Activated T-helper 17 cell treated with anti-CD3 and anti-CD28 coated beads, Interleukin-2, amount 50 U/mL, for 72 hours (primary cell): Measurements from ENCODE around the gene KRT80. TPM values are rescaled to one million over a fixed set of nuclear protein-coding genes. Genes with fewer than 3 reads are reported as not detected.

Experiments
- ATAC-seq: fragments of 150-1000 bp; cut with Tn5 transposase; replicated peaks from 2 replicates; pipeline ENCODE4 v1.10.0; 2021; ENCODE audit warnings: mild to moderate bottlenecking, moderate library complexity
- H3K27ac Mint-ChIP-seq: one replicate; pipeline ENCODE4 v1.8.0; 2022; ENCODE audit warnings: mixed read lengths
- H3K27me3 Mint-ChIP-seq: one replicate; pipeline ENCODE4 v1.8.0; 2022; ENCODE audit warnings: mixed read lengths
- H3K36me3 Mint-ChIP-seq: one replicate; pipeline ENCODE4 v1.8.0; 2022; ENCODE audit warnings: low read depth, mild to moderate bottlenecking, mixed read lengths
- H3K4me1 Mint-ChIP-seq: one replicate; pipeline ENCODE4 v1.8.0; 2022; ENCODE audit warnings: mixed read lengths
- H3K4me3 Mint-ChIP-seq: one replicate; pipeline ENCODE4 v1.8.0; 2022; ENCODE audit warnings: mild to moderate bottlenecking, mixed read lengths
- H3K9me3 Mint-ChIP-seq: one replicate; pipeline ENCODE4 v1.8.0; 2022; ENCODE audit warnings: mixed read lengths
- total RNA-seq, 2 donors: library from RNA; stranded (reverse); gene quantifications; one replicate each; pipeline ENCODE4 v1.2.3, GENCODE V29; 2022

Gene KRT80
- total RNA-seq, 2 donors from 2014 or later: not detected

GRCh38 chr12:52221070-52221781, 29.4 kb upstream of the KRT80 start:
- no peak overlapping the region for H3K27ac Mint-ChIP-seq
- H3K4me3 Mint-ChIP-seq: no peak overlapping the region
- H3K36me3 Mint-ChIP-seq: no peaks in the 10 kb centered on the region
- no peaks in the 10 kb centered on the region for H3K9me3 Mint-ChIP-seq
- peaks cover 5% of the 10 kb centered on the region for H3K4me1 Mint-ChIP-seq
- H3K27me3 Mint-ChIP-seq: peaks cover 28% of the 10 kb centered on the region
- no peak for ATAC-seq

GRCh38 chr12:52220477-52220876, 28.7 kb upstream of the KRT80 start:
- ATAC-seq: no peak
- Mint-ChIP-seq H3K36me3 (no peaks in the 10 kb centered on the region), H3K4me3 (no peak overlapping the region), H3K9me3 (no peaks in the 10 kb centered on the region), H3K27me3 (peaks cover 30% of the 10 kb centered on the region), H3K4me1 (peaks cover 5% of the 10 kb centered on the region), H3K27ac (no peak overlapping the region)

- Mint-ChIP-seq H3K27me3 (peaks cover 25% of the 10 kb centered on the region), H3K9me3 (no peaks in the 10 kb centered on the region), H3K36me3 (no peaks in the 10 kb centered on the region), H3K4me1 (peaks cover 5% of the 10 kb centered on the region), H3K27ac (no peak overlapping the region), H3K4me3 (no peak overlapping the region)
- ATAC-seq: no peak
These were observed 26.2 kb upstream of the KRT80 start for GRCh38 chr12:52218001-52218400.

- peaks cover 25% of the 10 kb centered on the region for H3K27me3 Mint-ChIP-seq
- H3K36me3 Mint-ChIP-seq: no peaks in the 10 kb centered on the region
- no peak overlapping the region for H3K27ac Mint-ChIP-seq
- ATAC-seq: no peak
- no peak overlapping the region for H3K4me3 Mint-ChIP-seq
- no peaks in the 10 kb centered on the region for H3K9me3 Mint-ChIP-seq
- peaks cover 5% of the 10 kb centered on the region for H3K4me1 Mint-ChIP-seq
These were observed 25.4 kb upstream of the KRT80 start for GRCh38 chr12:52217223-52217622.

GRCh38 chr12:52216807-52217206, 25.0 kb upstream of the KRT80 start:
- no peak overlapping the region for H3K4me3 Mint-ChIP-seq
- no peaks in the 10 kb centered on the region for H3K36me3 Mint-ChIP-seq
- no peak for ATAC-seq
- peaks cover 25% of the 10 kb centered on the region for H3K27me3 Mint-ChIP-seq
- peaks cover 5% of the 10 kb centered on the region for H3K4me1 Mint-ChIP-seq
- no peak overlapping the region for H3K27ac Mint-ChIP-seq
- no peaks in the 10 kb centered on the region for H3K9me3 Mint-ChIP-seq

- Mint-ChIP-seq H3K27me3 (peaks cover 21% of the 10 kb centered on the region), H3K4me1 (no peaks in the 10 kb centered on the region), H3K27ac (no peak overlapping the region), H3K36me3 (no peaks in the 10 kb centered on the region), H3K9me3 (no peaks in the 10 kb centered on the region), H3K4me3 (no peak overlapping the region)
- no peak for ATAC-seq
These were observed 24.3 kb upstream of the KRT80 start for GRCh38 chr12:52216100-52216499.

GRCh38 chr12:52215587-52216031, 23.8 kb upstream of the KRT80 start:
- H3K27me3 Mint-ChIP-seq: peaks cover 18% of the 10 kb centered on the region
- no peak overlapping the region for H3K27ac Mint-ChIP-seq

GRCh38 chr12:52214421-52214802, 22.6 kb upstream of the KRT80 start:
- Mint-ChIP-seq H3K27me3 (peaks cover 17% of the 10 kb centered on the region), H3K27ac (no peak overlapping the region), H3K36me3 (no peaks in the 10 kb centered on the region), H3K4me1 (no peaks in the 10 kb centered on the region), H3K9me3 (no peaks in the 10 kb centered on the region), H3K4me3 (no peak overlapping the region)
- no peak for ATAC-seq

More at GRCh38 chr12:52215587-52216031, 23.8 kb upstream of the KRT80 start:
- Mint-ChIP-seq H3K36me3 (no peaks in the 10 kb centered on the region), H3K4me1 (no peaks in the 10 kb centered on the region), H3K9me3 (no peaks in the 10 kb centered on the region), H3K4me3 (no peak overlapping the region)
- ATAC-seq: no peak

GRCh38 chr12:52213564-52214420, 22.0 kb upstream of the KRT80 start:
- Mint-ChIP-seq H3K9me3 (no peaks in the 10 kb centered on the region), H3K4me3 (no peak overlapping the region), H3K27me3 (peaks cover 14% of the 10 kb centered on the region), H3K27ac (no peak overlapping the region), H3K36me3 (no peaks in the 10 kb centered on the region), H3K4me1 (no peaks in the 10 kb centered on the region)
- peak; percentile 78 for ATAC-seq

GRCh38 chr12:52212701-52213563, 21.1 kb upstream of the KRT80 start:
- H3K27ac Mint-ChIP-seq: no peak overlapping the region
- H3K4me3 Mint-ChIP-seq: no peak overlapping the region
- H3K27me3 Mint-ChIP-seq: peaks cover 18% of the 10 kb centered on the region
- no peak for ATAC-seq
- no peaks in the 10 kb centered on the region for H3K4me1 Mint-ChIP-seq
- no peaks in the 10 kb centered on the region for H3K36me3 Mint-ChIP-seq
- no peaks in the 10 kb centered on the region for H3K9me3 Mint-ChIP-seq

GRCh38 chr12:52211716-52212585, 20.1 kb upstream of the KRT80 start:
- no peak for ATAC-seq
- Mint-ChIP-seq H3K27ac (no peak overlapping the region), H3K9me3 (no peaks in the 10 kb centered on the region), H3K36me3 (no peaks in the 10 kb centered on the region), H3K27me3 (peaks cover 14% of the 10 kb centered on the region), H3K4me1 (no peaks in the 10 kb centered on the region), H3K4me3 (no peak overlapping the region)

GRCh38 chr12:52210925-52211650, 19.3 kb upstream of the KRT80 start:
- peaks cover 14% of the 10 kb centered on the region for H3K27me3 Mint-ChIP-seq
- no peak overlapping the region for H3K4me3 Mint-ChIP-seq
- H3K9me3 Mint-ChIP-seq: no peaks in the 10 kb centered on the region
- ATAC-seq: no peak
- H3K27ac Mint-ChIP-seq: no peak overlapping the region
- no peaks in the 10 kb centered on the region for H3K4me1 Mint-ChIP-seq
- no peaks in the 10 kb centered on the region for H3K36me3 Mint-ChIP-seq
